ENCODE measurements around the gene HAUS1.
A peak's percentile ranks its signal among the peaks of the same experiment; 100 is the strongest.
"Not testable (repeated sequence)": the region's sequence is repeated elsewhere in the genome, so short reads cannot be mapped to it uniquely, and the experiment has no call there.

The HAUS1 gene

DNA sequence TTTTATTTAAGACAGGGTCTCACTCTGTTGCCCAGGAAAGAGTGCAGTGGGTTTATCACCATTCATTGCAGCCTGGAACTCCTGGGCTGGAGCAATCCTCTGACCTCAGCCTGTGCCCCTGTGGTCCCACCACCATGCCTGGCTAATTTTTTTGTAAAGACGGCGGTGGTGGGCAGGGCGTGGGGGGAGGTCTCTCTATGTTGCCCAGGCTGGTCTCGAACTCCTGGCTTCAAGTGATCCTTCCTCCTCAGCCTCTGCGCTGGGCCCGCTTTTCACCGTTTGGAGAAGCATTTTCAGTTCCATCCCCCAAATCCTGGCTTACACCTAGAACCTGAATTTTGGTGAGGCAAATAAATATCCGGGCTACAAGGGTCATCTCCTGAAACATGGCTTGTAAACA, 4.7 kb upstream of the HAUS1 start:
- FAIRE-seq (no peak), DNase-seq (ENCODE audit: insufficient read length, low spot score) (no peak)
- TF ChIP-seq, protein P1, sequence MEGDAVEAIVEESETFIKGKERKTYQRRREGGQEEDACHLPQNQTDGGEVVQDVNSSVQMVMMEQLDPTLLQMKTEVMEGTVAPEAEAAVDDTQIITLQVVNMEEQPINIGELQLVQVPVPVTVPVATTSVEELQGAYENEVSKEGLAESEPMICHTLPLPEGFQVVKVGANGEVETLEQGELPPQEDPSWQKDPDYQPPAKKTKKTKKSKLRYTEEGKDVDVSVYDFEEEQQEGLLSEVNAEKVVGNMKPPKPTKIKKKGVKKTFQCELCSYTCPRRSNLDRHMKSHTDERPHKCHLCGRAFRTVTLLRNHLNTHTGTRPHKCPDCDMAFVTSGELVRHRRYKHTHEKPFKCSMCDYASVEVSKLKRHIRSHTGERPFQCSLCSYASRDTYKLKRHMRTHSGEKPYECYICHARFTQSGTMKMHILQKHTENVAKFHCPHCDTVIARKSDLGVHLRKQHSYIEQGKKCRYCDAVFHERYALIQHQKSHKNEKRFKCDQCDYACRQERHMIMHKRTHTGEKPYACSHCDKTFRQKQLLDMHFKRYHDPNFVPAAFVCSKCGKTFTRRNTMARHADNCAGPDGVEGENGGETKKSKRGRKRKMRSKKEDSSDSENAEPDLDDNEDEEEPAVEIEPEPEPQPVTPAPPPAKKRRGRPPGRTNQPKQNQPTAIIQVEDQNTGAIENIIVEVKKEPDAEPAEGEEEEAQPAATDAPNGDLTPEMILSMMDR (IDR thresholded peaks at IDR 0.05; ENCODE audit: insufficient read depth, missing control alignments): no peak

DNA sequence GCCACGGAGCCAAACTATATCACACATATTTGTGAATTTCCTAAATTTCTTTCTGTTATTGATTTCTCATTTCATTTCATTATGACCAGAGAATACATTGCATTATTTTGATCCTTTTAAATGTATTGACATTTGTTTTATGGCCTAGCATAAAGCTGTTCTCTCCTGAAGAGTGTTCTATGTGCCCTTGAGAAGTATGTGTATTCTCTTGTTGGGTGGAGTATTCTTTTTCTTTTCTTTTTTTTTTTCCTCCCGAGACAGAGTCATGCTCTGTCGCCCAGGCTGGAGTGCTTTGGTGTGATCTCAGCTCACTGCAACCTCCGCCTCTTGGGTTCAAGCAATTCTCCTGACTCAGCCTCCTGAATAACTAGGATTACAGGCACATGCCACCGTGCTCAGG, 5.2 kb downstream of the HAUS1 start:
- FAIRE-seq: peak; percentile 84

DNA sequence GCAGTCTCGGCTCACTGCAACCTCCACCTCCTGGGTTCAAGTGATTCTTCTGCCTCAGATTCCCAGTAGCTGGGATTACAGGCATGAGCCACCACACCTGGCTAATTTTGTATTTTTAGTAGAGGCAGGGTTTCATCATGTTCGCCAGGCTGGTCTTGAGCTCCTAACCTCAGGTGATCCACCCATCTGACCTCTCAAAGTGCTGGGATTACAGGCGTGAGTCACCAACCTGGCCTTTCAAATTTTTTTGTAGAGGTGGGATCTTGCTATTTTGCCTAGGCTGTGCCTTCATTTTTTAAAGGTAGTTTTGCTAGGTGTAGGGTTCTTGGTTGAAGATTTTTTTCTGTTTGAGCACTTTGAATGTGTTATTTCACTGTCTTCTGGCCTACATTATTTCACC, 6.2 kb downstream of the HAUS1 start:
- FAIRE-seq (no peak), DNase-seq (ENCODE audit: insufficient read length, low spot score) (no peak)
- TF ChIP-seq, protein P1 (IDR thresholded peaks at IDR 0.05; ENCODE audit: insufficient read depth, missing control alignments): no peak

More for the DNA sequence above, 5.2 kb downstream of the HAUS1 start:
- TF ChIP-seq, protein P1 (IDR thresholded peaks at IDR 0.05; ENCODE audit: insufficient read depth, missing control alignments): no peak
- DNase-seq (ENCODE audit: insufficient read length, low spot score): no peak

DNA sequence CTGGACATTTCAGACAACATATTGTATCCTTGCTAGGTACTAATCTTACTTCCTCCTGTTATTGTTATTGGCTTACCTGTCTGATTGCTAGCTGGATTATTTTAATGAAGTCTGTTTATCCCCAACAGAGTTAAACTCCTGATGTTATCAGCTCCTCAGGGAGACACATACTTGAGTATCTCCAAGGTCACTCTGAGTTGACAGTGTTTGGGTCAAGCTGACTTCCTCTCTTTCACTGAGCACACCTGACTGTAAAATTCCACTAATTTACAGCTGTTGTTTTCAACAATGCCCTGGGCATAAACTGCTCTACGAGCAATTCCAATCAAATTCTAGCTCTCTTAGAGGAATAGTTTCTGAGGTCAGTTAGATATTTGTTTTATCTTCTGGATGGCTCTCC, 9.6 kb downstream of the HAUS1 start:
- peak; percentile 67 for FAIRE-seq
- DNase-seq (ENCODE audit: insufficient read length, low spot score): no peak
- TF ChIP-seq, protein P1 (IDR thresholded peaks at IDR 0.05; ENCODE audit: insufficient read depth, missing control alignments): no peak

DNA sequence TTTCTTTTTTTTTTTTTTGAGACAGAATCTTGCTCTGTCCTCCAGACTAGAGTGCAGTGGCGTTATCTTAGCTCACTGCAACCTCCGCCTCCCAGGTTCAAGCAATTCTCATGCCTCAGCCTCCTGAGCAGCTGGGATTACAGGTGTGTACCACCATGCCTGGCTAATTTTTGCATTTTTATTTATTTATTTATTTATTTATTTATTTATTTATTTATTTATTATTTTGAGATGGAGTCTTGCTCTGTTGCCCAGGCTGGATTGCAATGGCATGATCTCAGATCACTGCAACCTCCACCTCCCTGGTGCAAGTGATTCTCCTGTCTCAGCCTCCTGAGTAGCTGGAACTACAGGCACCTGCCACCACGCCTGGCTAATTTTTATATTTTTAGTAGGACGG, 22.4 kb downstream of the HAUS1 start:
- FAIRE-seq; DNase-seq (ENCODE audit: insufficient read length, low spot score): not testable (repeated sequence)

DNA sequence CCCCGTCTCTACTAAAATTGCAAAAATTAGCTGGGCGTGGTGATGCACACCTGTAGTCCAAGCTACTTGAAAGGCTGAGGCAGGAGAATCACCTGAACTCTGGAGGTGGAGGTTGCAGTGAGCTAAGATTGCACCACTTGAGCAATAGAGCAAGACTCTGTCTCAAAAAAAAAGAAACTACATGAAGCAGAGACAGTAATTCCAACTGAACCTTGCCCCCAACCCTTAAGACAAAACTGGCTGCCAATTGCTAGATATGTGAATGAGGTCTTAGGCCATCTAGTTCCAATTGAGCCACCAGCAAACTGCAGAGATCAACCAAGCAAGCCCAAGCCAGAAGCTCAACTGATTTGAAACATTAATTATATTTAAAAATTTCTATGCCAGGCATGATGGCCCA, 25.9 kb downstream of the HAUS1 start:
- no peak for FAIRE-seq
- TF ChIP-seq, protein P1 (IDR thresholded peaks at IDR 0.05; ENCODE audit: insufficient read depth, missing control alignments): no peak
- no peak for DNase-seq (ENCODE audit: insufficient read length, low spot score)

DNA sequence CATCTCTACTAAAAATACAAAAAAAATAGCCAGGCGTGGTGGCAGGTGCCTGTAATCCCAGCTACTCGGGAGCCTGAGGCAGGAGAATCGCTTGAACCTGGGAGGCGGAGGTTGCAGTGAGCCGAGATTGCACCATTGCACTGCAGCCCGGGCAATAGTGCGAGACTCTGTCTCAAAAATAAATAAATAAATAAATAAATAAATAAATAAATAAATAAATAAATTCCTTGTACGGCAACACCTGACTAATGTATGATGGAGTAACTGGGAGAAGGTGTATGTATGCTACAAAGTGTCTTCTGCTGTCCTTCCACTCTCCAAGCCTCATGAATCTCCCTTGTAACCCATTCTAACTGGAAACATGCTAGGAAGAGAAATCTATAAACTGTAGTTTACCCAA, 26.4 kb downstream of the HAUS1 start:
- DNase-seq (ENCODE audit: insufficient read length, low spot score); FAIRE-seq: not testable (repeated sequence)

DNA sequence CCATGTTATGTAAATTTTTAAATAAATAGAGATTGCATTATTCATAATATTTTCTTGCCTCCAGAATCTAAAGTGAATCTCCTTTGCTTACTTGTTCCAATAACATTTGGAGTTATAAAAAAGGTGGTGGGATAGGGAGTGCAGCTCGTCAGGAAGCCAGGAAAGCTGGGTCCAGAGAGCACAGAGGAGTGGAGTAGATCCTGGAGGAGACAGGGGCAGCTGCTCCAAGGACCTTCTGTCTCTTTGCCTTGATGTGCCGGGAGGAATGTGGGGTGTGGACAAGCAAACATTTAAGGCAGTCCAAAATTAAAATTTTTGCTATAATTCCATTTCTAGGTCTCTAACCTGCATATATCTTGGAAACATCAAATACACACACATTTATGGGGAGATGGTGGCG, 29.3 kb downstream of the HAUS1 start:
- TF ChIP-seq, protein P1 (IDR thresholded peaks at IDR 0.05; ENCODE audit: insufficient read depth, missing control alignments): no peak

More for the DNA sequence above, 29.3 kb downstream of the HAUS1 start:
- FAIRE-seq: no peak
- no peak for DNase-seq (ENCODE audit: insufficient read length, low spot score)
